ENCODE results near the gene CRELD1. TPM values are rescaled to one million over a fixed set of nuclear protein-coding genes. Genes with fewer than 3 reads are reported as not detected.
A peak's percentile ranks its signal among the peaks of the same experiment; 100 is the strongest.

Gene CRELD1
- total and polyA plus RNA-seq, 9 donors: 11.2 to 35.2 (median 29.0) TPM

DNA sequence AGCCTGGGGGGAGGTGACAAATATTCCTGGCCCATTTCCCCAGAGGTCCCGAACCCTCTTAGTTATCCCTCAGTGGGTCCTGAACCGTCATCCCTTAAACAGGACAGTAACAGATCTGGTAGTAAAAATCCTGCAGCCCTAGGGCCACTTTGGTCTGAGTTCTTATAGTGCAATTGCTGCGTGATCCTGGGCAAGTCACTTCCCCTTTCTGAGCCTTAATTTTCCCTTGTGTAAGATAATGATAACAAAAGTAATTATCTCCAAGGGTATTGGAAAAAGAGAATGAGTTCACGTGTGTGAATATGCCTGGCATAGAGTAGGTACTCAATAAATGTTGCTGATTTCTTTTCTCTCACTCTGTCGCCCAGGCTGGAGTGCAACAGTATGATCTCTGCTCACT, 46.2 kb upstream of the CRELD1 start:
- intact Hi-C loops (cut with DNase I): no loop called here
- 86 to 92% (median 87%) methylated on average over 5 of the region's 5 CpGs for WGBS, 3 donors
- H3K4me3 ChIP-seq: no peak overlapping the region

DNA sequence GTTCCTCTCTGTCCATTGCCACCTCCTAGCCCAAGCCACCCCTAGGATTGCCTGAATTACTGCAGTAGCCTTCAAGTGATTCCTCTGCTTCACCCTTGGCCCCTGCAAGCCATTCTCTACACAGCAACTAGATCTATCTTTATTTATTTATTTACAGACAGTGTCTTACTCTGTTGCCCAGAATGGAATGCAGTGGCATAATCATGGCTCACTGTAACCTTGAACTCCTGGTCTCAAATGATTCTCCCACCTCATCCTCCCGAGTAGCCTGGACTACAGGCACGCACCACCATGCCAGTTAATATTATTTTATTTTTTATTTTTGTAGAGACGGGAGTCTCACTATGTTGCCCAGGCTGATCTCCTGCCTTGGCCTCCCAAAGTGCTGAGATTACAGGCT, 45.1 kb upstream of the CRELD1 start:
- Histone ChIP-seq H3K27me3 (no peaks in the 10 kb centered on the region), H3K4me3 (no peak overlapping the region), H3K36me3 (no peaks in the 10 kb centered on the region), H3K4me1 (ENCODE audit: insufficient read depth) (peaks cover 4% of the 10 kb centered on the region), H3K9me3 (no peaks in the 10 kb centered on the region), H3K27ac (no peak overlapping the region)
- WGBS, 3 donors: 62 to 76% (median 69%) methylated on average over 3 of the region's 3 CpGs
- intact Hi-C loops (cut with DNase I): loop anchor here in 1 of 4 donors (2.0 kb wide), 1 partner anchor 22 kb away; no protein-coding TSS in a partner anchor
- no peak for DNase-seq
- no peak for TF ChIP-seq EP300 (IDR thresholded peaks at IDR 0.05)
- TF ChIP-seq, protein P1, sequence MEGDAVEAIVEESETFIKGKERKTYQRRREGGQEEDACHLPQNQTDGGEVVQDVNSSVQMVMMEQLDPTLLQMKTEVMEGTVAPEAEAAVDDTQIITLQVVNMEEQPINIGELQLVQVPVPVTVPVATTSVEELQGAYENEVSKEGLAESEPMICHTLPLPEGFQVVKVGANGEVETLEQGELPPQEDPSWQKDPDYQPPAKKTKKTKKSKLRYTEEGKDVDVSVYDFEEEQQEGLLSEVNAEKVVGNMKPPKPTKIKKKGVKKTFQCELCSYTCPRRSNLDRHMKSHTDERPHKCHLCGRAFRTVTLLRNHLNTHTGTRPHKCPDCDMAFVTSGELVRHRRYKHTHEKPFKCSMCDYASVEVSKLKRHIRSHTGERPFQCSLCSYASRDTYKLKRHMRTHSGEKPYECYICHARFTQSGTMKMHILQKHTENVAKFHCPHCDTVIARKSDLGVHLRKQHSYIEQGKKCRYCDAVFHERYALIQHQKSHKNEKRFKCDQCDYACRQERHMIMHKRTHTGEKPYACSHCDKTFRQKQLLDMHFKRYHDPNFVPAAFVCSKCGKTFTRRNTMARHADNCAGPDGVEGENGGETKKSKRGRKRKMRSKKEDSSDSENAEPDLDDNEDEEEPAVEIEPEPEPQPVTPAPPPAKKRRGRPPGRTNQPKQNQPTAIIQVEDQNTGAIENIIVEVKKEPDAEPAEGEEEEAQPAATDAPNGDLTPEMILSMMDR (IDR thresholded peaks at IDR 0.05): no peak
- no peak for TF ChIP-seq POLR2A (IDR thresholded peaks at IDR 0.05)

More for the DNA sequence above, 46.2 kb upstream of the CRELD1 start:
- H3K27me3 ChIP-seq: no peaks in the 10 kb centered on the region
- DNase-seq: no peak
- TF ChIP-seq EP300 (IDR thresholded peaks at IDR 0.05) (no peak), POLR2A (IDR thresholded peaks at IDR 0.05) (no peak)
- TF ChIP-seq, protein P1 (IDR thresholded peaks at IDR 0.05): no peak
- no peaks in the 10 kb centered on the region for H3K36me3 ChIP-seq
- no peaks in the 10 kb centered on the region for H3K9me3 ChIP-seq
- H3K4me1 ChIP-seq (ENCODE audit: insufficient read depth): peaks cover 4% of the 10 kb centered on the region
- no peak overlapping the region for H3K27ac ChIP-seq

DNA sequence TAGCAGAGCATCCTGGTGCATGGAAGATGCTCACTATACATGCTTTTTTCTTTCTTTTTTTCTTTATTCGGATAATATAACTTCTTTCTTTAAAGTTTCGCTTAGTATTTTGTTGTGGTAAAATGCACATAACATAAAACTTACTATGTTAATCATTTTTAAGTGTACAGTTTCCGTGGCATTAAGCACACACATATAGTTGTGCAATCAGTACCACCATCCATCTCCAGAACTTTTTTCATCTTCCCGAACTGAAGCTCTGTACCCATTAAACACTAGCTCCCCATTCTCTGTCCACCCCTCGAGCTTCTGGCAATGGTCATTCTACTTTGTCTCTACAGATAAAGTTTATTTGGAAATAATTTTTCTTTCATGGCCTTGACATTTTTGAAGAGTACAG, 44.2 kb upstream of the CRELD1 start:
- H3K9me3 ChIP-seq: no peaks in the 10 kb centered on the region
- 48 to 54% (median 52%) methylated on average over 5 of the region's 5 CpGs for WGBS, 3 donors

DNA sequence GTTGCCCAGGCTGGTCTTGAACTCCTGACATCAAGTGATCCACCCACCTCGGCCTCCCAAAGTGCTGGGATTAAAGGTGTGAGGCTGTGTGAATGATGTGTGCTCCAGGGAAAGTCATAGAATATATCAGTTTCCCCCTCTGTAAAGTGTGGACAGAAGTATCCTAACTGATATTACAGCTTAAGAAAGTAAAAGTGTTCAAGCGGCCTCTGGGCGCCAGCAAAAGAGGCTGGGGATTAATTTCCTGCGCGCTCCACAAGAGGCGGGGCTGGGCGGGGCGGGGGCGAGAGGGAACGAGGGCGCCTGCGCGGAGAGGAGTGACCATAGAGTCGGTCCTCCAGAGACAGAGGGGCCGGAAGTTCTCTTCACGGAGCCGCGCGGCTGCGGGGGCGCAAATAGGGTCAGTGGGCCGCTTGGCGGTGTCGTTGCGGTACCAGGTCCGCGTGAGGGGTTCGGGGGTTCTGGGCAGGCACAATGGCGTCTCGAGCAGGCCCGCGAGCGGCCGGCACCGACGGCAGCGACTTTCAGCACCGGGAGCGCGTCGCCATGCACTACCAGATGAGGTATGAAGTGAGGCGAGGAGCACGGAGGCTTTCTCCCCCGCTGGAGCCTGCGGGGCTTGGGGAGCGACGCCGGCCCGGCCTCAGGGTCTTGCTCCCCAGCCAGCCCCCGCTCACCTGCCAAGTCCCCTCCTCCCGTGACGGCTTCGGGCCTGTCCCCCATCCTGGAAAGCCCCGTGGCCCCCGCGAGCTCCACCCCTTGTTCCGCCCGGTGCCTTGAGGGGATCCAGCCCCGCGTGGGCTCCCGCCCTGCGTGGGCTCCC, 43.2 kb upstream of the CRELD1 start, which contains the start of gene JAGN1:
Gene JAGN1, plus strand, starts transcription at position 362 of the 823 bp plus-strand sequence. Its CDS starts 113 bp downstream, at position 475.
- intact Hi-C loops (cut with DNase I): no loop called here
- WGBS, 3 donors: 0 to 1% (median 0%) methylated on average over 62 of the region's 62 CpGs

More for the DNA sequence above, 44.2 kb upstream of the CRELD1 start:
- TF ChIP-seq, protein P1 (IDR thresholded peaks at IDR 0.05): no peak
- Histone ChIP-seq H3K4me3 (no peak overlapping the region), H3K4me1 (ENCODE audit: insufficient read depth) (peaks cover 5% of the 10 kb centered on the region), H3K27me3 (no peaks in the 10 kb centered on the region), H3K36me3 (no peaks in the 10 kb centered on the region), H3K27ac (peak overlapping the region in 1 of 2 donors; percentile 86)
- no peak for DNase-seq
- intact Hi-C loops (cut with DNase I): loop anchor here in 1 of 4 donors (2.0 kb wide), 1 partner anchor 23 kb away; no protein-coding TSS in a partner anchor

More for the DNA sequence above, 43.2 kb upstream of the CRELD1 start, which contains the start of gene JAGN1:
- Histone ChIP-seq H3K36me3 (no peaks in the 10 kb centered on the region), H3K27me3 (no peaks in the 10 kb centered on the region), H3K4me3 (peak within 1 kb of the TSS; percentile 90), H3K4me1 (ENCODE audit: insufficient read depth) (peaks cover 5% of the 10 kb centered on the region), H3K9me3 (no peaks in the 10 kb centered on the region), H3K27ac (peak within 1 kb of the TSS; percentile 83 to 86)
- TF ChIP-seq EP300 (IDR thresholded peaks at IDR 0.05): no peak
- peak; percentile 93 for TF ChIP-seq POLR2A (IDR thresholded peaks at IDR 0.05)
- TF ChIP-seq, protein P1 (IDR thresholded peaks at IDR 0.05): no peak
- DNase-seq: peak; percentile 86 to 94 (median 91)

Data from ovary (tissue), 9 donors.